ENCODE measurements around the gene WWOX. TPM values are rescaled to one million over a fixed set of nuclear protein-coding genes. Genes with fewer than 3 reads are reported as not detected.

WWOX gene
- total RNA-seq, 1 donor from 2014 or later = 12.6 TPM

DNA sequence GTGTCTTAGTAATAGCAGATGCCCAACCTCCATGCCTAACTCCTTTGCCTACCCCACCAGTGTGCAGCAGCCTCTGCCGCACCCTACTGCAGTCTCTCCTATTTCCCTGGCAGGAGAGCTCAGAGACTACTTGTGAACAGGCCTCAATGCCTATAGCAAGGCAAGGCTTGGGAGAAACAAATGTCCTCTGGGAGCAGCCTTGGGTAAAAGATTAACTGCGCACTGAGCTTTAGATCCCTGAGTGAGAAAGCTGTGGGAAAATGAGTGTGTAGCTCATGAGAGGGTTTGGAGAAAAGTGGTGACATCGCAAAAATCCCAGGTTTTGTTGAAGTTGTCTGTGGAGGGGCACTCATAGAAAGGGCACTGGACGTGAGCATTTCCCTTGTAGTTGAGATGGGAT lies 335.8 kb downstream of the WWOX start:
- DNase-seq (ENCODE audit: low read depth) = no peak
- no peak for FAIRE-seq
- Histone ChIP-seq H3K4me3 (ENCODE audit: low read depth, low read length) (no peak overlapping the region), H3K27me3 (ENCODE audit: control insufficient read depth, insufficient read depth, low read length) (no peaks in the 10 kb centered on the region), H3K36me3 (ENCODE audit: control insufficient read depth, insufficient read depth, low read length) (no peaks in the 10 kb centered on the region)
- TF ChIP-seq, protein P1, sequence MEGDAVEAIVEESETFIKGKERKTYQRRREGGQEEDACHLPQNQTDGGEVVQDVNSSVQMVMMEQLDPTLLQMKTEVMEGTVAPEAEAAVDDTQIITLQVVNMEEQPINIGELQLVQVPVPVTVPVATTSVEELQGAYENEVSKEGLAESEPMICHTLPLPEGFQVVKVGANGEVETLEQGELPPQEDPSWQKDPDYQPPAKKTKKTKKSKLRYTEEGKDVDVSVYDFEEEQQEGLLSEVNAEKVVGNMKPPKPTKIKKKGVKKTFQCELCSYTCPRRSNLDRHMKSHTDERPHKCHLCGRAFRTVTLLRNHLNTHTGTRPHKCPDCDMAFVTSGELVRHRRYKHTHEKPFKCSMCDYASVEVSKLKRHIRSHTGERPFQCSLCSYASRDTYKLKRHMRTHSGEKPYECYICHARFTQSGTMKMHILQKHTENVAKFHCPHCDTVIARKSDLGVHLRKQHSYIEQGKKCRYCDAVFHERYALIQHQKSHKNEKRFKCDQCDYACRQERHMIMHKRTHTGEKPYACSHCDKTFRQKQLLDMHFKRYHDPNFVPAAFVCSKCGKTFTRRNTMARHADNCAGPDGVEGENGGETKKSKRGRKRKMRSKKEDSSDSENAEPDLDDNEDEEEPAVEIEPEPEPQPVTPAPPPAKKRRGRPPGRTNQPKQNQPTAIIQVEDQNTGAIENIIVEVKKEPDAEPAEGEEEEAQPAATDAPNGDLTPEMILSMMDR (IDR thresholded peaks at IDR 0.05; ENCODE audit: insufficient read depth, low read length, severe bottlenecking) = no peak

DNA sequence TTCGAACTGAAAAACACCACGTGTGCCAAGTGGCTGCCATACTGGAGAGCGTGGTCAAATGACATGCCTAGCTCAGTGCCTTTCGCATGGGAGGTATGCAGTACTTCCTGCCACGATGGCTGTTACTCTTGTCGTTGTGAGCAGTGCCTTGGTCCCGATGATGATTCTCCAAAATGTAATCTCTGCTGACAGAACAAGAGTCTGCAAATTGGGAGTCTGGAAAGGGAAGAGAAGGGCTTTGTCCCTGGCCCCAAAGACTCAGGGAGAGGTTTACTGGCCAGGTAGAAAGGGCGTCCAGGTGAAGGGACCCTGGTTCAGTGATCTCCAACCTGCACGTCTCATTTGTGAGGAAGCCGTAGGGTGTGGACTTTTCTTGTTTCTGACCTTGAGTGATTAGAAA lies 336.6 kb downstream of the WWOX start:
- Histone ChIP-seq H3K4me3 (ENCODE audit: low read depth, low read length) (no peak overlapping the region), H3K27me3 (ENCODE audit: control insufficient read depth, insufficient read depth, low read length) (no peaks in the 10 kb centered on the region), H3K36me3 (ENCODE audit: control insufficient read depth, insufficient read depth, low read length) (no peaks in the 10 kb centered on the region)
- FAIRE-seq (no peak), DNase-seq (ENCODE audit: low read depth) (no peak)
- TF ChIP-seq, protein P1 (IDR thresholded peaks at IDR 0.05; ENCODE audit: insufficient read depth, low read length, severe bottlenecking) = no peak

DNA sequence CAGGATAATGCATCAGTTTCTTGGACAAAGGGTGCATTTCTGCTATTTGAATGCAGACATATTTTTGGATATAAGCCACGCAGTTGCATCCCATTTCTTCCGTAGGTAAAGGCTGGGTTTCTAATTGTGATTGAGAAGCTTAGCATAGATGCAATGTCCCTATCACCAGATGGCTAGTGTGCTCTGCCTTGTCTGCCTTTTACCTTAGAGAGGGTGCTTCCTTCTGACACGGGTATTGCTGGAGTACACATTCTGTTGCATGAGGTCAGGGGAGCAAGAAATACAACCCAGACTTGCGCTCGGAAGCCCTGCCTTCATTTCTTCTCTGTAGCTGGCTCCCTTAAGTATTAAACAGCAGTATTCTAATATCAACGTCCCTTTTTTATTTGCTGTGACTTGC lies 337.4 kb downstream of the WWOX start:
- FAIRE-seq = no peak
- no peaks in the 10 kb centered on the region for H3K27me3 ChIP-seq (ENCODE audit: control insufficient read depth, insufficient read depth, low read length)
- H3K36me3 ChIP-seq (ENCODE audit: control insufficient read depth, insufficient read depth, low read length) = no peaks in the 10 kb centered on the region
- no peak for DNase-seq (ENCODE audit: low read depth)
- H3K4me3 ChIP-seq (ENCODE audit: low read depth, low read length) = no peak overlapping the region
- TF ChIP-seq, protein P1 (IDR thresholded peaks at IDR 0.05; ENCODE audit: insufficient read depth, low read length, severe bottlenecking) = no peak

DNA sequence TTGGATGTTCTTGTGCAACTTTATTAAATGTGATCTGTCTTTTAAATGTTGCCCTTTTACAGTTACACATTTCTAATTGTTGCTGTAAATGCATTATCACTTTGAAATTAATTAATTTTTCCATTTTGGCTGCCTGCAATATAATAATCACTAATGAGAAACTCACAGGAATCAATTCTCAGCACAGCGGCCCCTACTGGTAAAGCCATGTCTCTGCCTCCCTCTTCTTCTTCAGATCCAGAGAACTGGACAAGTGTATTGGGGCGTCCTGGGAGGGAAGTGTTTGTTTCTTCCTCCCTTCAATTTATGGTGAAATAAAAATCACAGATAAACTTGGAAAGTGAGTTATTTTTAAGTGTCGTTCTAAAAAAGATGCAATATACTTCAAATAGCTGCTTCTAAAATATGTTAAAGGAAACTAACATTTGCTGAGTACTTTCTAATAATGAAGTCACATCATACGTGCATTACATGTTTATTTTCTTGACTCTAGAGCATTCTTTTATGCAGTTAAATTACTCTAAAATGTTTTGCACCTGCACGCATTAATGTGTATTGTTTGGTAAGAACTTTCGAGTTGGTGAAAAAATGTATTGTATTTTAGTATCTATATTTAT lies 338.0 kb downstream of the WWOX start:
- peak; percentile 18 for DNase-seq (ENCODE audit: low read depth)

DNA sequence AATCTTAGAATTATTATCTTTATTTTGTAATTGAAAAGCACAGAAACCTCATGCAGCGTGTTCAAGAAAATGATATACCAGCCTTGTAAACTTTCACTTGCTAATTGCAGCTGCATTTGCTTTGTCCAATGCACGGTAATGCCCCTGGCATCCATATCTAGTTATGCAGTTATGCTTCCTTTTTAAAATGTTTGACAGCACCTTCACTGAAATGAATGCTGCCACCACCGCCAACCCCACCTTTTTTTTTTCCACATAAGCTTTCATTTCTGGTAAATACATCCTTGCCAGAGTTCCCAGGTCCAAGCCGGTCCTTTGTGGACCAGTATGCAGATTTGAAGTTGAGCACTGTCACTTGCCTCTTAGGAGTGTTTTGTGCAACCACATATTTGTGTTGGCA lies 338.8 kb downstream of the WWOX start:
- TF ChIP-seq, protein P1 (IDR thresholded peaks at IDR 0.05; ENCODE audit: insufficient read depth, low read length, severe bottlenecking) = no peak
- DNase-seq (ENCODE audit: low read depth) = no peak
- H3K36me3 ChIP-seq (ENCODE audit: control insufficient read depth, insufficient read depth, low read length) = no peaks in the 10 kb centered on the region
- no peak for FAIRE-seq
- H3K4me3 ChIP-seq (ENCODE audit: low read depth, low read length) = no peak overlapping the region
- H3K27me3 ChIP-seq (ENCODE audit: control insufficient read depth, insufficient read depth, low read length) = no peaks in the 10 kb centered on the region

More for the DNA sequence above, 338.0 kb downstream of the WWOX start:
- Histone ChIP-seq H3K27me3 (ENCODE audit: control insufficient read depth, insufficient read depth, low read length) (no peaks in the 10 kb centered on the region), H3K4me3 (ENCODE audit: low read depth, low read length) (no peak overlapping the region), H3K36me3 (ENCODE audit: control insufficient read depth, insufficient read depth, low read length) (no peaks in the 10 kb centered on the region)
- FAIRE-seq = no peak
- TF ChIP-seq, protein P1 (IDR thresholded peaks at IDR 0.05; ENCODE audit: insufficient read depth, low read length, severe bottlenecking) = peak; percentile 68

DNA sequence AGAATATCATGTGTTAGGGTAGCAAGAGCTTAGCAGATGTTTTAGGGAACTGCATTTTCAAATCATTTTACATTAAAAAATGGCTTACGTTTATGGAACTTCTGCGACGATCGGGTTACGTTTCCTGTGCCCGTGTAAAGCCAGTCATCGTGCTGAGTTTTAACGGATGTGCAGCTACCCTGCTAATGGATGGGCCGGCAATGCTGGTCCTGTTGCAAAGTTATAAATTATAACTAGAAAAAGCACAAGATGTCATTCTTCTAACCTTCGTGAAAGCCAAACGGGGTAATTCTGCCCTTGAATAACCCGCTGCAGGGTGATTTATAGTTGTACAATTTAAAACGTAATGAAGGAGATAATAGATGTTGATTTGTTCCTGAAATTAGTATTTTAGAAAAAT lies 339.2 kb downstream of the WWOX start:
- no peak overlapping the region for H3K4me3 ChIP-seq (ENCODE audit: low read depth, low read length)
- H3K27me3 ChIP-seq (ENCODE audit: control insufficient read depth, insufficient read depth, low read length) = no peaks in the 10 kb centered on the region
- DNase-seq (ENCODE audit: low read depth) (no peak), FAIRE-seq (no peak)
- TF ChIP-seq, protein P1 (IDR thresholded peaks at IDR 0.05; ENCODE audit: insufficient read depth, low read length, severe bottlenecking) = no peak
- no peaks in the 10 kb centered on the region for H3K36me3 ChIP-seq (ENCODE audit: control insufficient read depth, insufficient read depth, low read length)

All from bronchial epithelial cell (primary cell).